HG03575 (cell line): Measurements from ENCODE around the gene TUBE1.
"Not testable (repeated sequence)": the region's sequence is repeated elsewhere in the genome, so short reads cannot be mapped to it uniquely, and the experiment has no call there.

Experiments used
- ATAC-seq: cut with Tn5 transposase; IDR thresholded peaks from one replicate; pipeline ENCODE4 v1.9.1; 2021; ENCODE audit not compliant: unreplicated experiment, insufficient number of reproducible peaks, low FRiP score; ENCODE audit errors: extremely low read depth

The TUBE1 gene

DNA sequence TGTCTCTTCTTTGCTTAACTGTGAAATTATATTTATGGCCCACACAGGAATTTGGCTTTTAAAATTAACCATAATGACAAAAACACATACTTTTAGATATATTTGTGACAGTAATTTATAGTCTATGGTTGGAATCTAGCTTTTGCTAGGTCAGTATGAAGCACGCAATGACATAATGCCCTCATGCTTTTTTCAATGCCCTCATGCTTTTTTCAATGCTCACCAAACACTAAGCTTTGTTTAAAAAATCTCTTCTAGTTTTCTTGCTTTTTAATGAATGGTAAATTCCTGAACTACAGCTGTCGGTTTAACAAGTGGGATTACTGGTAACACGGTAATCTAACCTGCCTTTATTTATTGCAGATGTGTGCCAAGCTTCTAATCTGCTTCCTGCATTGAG, 20.7 kb downstream of the TUBE1 start:
- no peak for ATAC-seq

DNA sequence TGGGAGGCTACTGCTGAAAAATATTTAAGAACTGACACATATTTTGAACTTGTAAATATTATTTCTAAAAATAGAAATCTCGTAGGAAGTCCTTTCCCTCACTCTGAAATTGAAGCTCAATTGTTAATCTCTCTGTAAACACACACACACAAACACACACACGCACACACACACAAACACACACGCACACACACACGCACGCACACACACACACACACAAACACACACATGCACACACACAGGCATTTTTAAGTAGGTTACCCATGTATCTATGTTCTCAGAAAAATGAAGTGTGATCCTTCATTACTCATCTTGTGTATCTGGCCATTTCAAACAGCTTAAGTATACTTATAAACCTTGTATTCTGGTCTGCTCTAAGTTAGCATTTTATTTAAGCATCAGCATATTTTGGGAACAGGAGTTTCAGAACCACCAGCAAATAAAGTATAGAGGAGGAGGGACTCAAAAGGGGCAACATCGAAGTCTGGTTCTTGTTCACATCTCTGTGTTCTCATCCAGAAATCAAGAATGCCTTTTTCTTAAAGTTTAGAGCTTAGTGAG, 21.8 kb downstream of the TUBE1 start:
- ATAC-seq: no peak

DNA sequence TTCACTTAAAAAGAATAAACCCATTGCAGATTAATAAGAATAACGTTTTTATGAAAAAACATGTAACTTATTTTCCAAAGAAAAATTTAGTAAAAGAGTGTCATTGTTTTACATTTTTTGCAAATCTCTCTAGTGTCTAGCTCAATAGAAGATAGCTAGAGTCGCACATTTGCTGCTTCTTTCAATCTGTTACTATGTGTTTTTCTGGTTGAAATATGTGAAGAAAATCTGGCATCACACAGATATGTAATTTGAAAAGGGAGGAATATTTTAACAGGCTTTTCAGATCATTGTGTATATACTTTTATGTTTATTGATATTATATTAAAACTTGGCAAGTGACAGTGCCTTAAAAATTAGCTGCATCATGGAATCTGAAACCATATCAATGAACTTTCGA, 24.3 kb downstream of the TUBE1 start:
- no peak for ATAC-seq

DNA sequence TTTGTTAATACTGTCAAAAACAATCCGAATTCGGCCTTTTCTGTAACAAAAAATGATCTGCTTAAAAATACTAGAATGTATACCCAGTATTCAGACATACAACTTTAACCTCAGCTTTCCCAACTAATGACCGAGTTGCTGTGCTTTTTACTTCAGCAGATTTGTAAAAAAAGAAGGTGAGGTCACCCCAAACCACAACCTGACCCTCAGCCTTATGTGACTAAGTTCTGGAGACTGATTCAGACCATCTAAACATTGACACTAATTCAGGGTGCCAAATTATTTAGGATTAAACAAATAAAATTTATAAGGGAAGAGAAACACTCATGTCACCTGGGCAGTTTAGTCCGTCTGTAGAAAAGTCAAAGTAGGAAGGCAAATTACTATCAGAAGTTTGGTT, 25.7 kb downstream of the TUBE1 start:
- no peak for ATAC-seq

DNA sequence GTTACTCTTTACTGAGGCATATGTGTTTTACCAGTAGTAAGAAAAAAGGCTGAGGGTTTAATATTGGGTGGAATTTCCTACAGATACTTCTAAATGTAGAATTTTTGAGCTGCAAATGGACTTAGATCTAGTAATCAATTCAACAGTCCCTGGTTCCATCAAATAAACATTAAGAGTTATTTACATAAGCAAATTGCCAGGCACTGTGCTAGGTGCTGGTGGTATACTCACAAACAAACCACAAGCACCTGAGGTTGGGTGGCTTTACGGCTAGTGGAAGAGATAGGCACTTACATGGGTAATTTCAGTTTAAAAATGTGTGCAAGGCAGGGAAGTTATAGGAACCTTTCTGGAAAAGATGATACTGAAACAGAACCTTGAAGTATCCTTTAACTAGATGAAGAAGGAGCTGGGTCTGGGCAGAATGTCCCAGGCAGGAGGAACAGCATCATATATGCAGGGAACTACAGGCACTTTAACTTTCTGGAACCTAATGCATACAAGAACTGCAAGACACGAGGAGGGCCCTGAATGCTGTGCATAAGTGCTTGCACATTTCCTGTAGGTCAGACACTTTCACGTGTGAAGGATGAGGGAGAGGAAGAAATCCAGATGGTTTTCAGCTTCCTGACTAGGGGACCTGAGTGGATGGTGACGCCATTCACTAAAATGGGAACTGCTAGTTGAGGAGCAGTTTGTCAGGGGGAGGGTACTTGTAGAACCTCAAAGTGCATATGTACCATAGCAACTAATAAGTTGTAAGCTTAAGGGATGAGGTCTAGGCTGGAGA, 28.8 kb downstream of the TUBE1 start:
- ATAC-seq: no peak

DNA sequence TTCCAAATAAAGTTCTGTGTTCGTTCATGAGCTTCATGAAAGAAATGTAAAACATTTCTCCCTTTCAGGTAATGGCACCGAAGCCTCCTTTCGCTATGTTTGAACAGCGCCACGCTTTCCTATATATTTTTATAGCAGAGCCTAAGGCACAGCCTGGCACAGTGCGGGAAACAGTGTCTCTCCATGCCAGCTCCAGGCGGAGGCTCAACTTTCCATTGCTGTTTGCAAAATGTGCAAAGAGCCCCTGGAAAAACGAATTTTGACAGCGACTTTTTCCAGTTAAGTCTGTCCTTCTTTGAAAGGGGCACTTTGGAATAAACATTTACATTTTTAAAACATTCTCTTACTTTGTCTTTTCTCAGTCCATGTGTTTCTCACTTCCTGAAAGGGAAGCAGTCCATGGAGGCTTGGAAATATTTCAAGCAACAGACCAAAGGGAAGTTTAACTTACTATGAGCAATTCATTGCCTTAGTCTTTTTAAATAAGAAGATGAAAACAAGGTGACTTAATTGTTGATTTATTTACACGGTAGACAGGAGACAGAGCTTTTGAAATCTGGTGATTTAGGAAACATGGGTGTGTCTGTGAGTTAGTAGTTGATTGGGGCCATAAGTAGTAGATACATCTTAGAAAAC, 32.6 kb downstream of the TUBE1 start:
- no peak for ATAC-seq

DNA sequence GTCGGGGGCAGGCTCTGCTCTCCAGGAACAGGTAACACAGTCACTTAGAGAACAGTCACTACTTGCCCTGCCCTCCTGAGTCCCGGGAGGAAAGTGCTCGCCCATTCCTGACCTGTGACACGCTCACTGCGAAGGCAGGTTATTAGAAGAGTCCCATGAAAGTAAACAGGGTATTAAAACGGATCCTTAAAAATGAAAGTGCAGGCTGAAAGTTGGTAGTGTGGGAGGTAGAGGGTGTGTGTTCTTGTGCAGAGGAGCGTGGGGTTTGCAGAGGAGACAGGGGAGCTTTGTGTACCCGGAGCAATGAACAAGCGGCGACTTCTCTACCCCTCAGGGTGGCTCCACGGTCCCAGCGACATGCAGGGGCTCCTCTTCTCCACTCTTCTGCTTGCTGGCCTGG, 33.3 kb downstream of the TUBE1 start, which contains the start of gene CCN6:
Gene CCN6 (plus strand): TSS at position 104 of the 400 bp plus-strand sequence. CDS start 254 bp downstream, at position 358.
- no peak for ATAC-seq

DNA sequence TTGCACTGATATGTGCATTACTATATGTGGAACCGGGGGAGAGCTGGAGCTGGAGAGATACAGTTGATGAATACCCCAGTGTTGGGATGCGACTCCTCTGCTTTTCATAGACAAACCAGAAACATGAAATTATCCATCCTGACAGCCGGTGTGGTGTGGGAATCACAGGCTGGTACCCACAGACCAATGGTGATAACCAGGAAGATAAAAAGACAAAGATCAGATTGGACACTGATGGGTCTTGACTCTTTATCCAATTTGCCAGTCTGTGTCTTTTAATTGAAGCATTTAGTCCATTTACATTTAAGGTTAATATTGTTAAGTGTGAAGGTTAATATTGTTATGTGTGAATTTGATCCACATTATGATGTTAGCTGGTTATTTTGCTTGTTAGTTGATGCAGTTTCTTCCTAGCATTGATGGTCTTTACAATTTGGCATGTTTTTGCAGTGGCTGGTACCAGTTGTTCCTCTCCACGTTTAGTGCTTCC, 36.0 kb downstream of the TUBE1 start:
- not testable (repeated sequence) for ATAC-seq

DNA sequence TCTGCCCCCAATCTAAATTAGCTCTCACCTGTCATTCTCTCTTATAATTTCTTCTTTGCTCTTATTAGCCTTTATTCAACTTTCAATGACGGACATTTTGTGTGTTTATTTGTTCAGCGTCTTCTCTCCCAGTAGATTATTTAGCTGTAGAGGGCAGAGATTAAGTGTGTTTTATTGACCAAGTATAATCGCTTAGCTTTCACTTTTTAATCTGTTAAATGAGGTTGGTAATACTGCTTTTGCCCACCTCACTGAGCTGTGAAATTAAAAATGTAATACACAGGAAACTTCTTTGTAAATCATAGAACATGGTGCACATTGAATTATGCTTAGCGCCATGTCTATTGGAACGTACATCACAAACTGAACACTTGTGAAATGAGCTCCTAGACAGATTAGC, 36.9 kb downstream of the TUBE1 start:
- ATAC-seq: no peak

DNA sequence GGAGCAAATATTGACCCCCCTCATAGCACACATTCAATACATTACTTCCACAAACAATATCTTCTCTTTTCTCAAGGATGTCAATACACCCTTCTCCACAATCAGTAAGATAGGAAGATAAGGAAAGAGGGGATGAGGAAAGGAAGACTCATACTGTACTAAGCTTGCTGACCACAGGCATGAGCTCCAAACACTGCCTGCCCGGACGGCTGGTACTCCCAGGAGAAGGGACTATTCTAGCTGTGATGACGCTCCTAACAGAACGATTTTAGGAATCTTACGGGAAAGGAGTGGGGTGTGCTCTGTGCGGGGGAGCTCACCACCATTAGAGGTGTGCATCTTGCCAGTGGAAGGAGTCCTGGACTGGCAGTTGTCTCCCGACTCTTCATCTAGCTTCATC, 37.3 kb downstream of the TUBE1 start:
- ATAC-seq: no peak

DNA sequence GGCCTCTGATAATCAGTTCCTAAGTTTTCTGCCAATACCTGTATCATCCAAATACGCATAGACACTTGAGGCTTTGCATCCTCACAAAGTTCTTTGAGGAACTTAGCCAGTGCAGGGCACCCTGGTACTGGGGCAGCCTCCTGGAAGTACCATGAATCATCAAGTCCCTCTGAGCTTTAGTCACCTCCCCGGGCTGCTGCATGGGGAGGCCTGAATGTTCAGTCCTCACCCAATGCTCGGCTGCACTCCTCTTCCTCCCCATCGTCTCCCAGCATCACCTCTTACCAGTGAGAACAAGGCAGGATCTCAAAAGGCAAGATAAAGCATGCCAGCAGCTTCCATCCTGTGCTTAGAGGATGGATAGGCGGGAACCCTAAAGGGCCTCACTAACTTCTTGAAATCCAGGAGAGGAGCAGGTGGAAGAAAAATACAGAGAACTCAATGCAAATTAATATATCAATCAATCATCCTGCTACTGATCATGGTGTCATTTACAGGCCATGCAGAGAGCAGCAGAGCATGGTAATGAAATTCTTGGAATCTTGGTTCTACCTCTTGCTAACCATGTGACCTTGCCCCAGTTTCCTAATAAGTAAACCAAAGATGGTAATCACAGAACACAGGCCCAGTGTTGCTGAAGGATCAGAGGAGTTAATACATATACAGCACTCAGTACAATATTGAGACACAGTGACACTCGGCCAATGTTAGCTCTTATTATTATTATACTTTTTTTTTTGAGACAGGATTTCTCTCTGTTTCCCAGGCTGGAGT, 38.1 kb downstream of the TUBE1 start:
- no peak for ATAC-seq

DNA sequence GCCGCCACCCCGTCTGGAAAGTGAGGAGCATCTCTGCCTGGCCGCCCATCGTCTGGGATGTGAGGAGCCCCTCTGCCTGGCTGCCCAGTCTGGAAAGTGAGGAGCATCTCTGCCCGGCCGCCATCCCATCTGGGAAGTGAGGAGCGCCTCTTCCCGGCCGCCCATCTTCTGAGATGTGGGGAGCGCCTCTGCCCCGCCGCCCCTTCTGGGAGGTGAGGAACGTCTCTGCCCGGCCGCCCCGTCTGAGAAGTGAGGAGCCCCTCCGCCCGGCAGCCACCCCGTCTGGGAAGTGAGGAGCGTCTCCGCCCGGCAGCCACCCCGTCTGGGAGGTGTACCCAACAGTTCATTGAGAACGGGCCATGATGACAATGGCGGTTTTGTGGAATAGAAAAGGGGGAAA, 39.8 kb downstream of the TUBE1 start:
- ATAC-seq: not testable (repeated sequence)

DNA sequence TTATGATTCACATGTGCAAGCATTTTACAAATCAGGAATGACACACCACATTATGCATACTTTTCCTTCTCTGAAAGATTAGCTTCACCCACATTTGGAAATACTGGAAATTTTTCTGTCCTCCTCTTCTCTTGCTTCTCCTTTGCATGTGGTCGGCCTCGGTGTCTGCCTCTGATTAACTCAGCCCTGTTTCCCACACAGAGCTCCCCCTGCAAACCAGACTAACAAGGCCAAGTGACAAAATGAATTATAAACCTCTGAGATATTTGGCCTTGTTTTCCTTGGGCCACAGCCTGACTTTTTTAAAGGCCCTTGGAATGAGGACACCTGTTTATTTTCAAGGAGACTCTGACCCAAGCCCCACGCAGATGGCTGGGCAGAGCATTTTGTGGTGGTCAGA, 42.4 kb downstream of the TUBE1 start:
- no peak for ATAC-seq

DNA sequence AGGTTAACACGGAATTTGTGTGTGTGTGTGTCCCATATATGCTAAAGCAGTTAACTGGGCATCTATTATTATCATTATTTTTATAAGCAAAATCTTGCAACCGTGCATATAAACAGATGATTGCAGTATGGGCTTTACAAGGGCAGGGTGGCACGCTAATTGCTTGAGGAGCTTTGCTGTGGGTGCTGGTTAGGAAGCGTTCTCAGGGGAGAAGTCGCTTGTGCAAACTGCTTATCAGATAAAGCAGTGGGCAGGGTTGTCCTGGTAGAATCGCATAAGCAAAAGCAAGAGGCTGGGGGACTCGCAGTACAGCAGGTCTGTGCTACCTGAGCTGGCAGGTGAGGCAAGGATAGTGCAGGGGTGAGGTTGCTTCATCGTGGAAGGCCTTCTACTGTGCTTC, 43.1 kb downstream of the TUBE1 start:
- no peak for ATAC-seq

DNA sequence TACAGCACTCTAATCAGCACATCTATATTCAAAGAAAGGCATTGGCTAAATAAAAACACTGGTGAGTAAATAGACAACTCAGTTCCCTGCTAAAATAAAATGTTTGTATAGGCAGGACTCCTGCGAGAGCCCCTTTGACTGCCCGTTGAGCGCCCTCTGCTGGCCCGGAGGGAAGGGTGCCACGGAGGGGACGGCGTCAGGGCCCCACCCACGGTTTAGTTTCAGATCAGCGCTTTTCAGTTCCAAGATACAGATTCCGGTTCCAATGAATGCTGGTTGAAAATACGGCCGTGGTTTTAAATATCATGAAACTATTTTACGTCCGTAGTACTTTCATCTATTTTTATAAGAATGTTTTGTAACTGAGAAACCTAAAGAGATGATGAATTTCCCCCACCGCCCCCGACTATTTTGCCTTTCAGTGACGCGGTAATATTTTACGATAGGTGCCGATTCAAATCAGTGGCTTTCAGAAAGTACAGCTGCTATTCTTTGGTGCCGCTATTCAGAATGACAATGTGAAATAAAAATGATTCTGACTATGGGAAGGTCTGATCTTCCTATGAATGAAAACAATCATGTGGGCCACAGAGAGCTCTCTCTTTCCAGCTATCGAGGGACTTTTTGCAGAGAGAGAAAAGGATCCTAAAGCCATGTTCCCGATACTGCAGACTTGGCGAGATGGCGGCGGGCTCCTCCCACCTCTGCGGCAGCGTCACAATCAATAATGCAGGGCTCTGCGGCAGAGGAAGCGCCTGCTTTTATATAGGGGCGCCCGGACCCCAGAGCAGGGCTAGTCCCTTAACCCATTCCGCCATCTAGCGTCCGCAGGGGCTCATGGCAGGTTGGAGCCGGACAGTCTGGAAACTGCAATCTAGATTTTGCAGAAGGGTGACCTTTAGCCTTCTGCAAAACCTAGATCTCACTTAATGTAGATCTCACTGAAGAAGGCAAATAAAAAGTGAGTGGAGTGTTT, 44.0 kb downstream of the TUBE1 start:
- peak; percentile 82 for ATAC-seq

DNA sequence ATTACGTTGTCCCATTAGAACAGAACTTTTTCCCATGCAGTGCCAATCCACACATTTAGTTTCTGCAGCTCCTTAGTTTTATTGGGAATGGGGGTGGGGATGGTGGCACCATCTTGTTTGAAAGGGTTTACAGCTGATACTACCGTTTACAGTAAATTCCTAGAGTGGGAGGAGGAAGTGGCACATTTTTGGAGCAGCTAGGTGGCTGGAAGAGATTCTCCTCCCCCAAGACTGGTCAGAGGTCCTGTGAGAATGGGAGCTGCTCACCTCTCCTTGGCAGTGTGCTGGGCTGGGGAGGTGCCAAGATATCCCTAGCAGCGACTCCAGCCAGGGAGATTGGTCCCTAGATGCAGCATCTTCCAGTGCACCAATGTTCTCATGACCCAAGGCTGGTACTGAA, 45.7 kb downstream of the TUBE1 start:
- ATAC-seq: no peak

DNA sequence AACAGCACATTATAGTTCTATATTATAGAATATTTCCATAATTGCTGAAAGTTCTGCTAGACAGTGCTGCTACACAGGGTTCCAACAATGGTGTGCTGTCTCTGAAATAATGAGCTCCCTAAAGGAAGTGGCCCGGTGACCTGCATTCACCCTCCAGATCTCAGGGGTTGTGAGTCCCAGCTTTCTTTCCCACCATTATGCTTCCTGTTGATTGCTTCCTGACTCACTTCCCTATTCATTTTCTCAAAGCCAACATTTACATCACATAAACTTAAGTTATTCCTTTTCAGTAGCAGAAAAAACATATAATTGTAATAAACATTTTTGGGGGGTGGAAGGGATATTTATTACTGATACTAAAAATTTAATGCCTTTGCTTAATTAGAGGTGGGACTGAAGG, 46.3 kb downstream of the TUBE1 start:
- no peak for ATAC-seq

DNA sequence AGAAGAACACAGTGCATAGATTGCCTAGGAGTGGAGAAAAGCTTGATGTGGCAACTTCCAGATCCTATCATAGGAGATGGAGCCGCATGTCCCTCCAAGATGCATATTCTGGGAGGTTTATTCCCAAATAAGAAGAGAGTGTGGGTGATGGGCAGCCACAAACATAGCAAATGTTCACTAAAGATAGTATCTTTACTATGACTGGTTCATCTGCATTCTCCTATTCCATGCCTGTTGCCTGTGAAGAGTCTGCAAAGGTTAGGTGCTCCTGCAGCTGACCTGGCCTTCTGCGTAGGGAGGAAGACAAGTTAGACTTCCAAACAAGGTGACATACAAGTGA, 47.9 kb downstream of the TUBE1 start:
- no peak for ATAC-seq
